ENCODE data around the gene KIF1B.
A peak's percentile ranks its signal among the peaks of the same experiment; 100 is the strongest.
"Not testable (repeated sequence)": the region's sequence is repeated elsewhere in the genome, so short reads cannot be mapped to it uniquely, and the experiment has no call there.

KIF1B gene

GRCh38 chr1:10386761-10387676 is 176.6 kb downstream of the KIF1B start:
- DNase-seq (ENCODE audit: low spot score), result no peak

DNA sequence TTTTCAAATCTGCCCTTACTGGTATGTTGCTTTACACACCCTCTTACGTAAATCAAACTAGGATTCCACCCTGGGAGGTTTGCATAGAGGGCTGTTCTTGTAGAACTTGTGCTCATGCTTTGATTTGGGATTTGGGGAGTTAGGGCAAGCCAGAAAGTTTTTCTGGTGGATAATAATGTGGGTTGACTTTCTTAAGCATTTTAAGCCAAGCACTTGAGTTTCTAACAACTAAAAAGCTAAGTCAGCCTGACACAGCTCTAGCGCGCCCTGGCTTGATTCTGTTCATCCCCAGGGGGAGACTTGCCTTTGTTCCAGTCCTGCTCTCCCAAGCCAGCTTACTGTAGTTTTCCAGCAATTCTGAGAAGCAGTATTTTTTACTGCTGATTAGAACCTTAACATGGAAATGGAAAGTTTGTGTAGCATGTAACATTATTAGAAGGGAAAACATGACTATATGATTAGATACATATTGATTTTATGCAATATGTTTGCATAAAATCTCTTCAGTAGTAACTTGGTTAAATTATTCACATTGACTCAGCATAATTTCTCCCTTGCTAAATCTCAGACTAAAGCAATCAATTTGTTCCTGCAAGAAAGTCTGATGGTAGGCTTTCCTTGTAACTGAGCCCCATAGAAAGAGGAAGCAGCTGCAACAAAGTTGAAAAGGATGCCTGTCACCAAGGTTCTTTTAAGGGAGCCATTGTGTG is 177.5 kb downstream of the KIF1B start:
- peak; percentile 63 for DNase-seq (ENCODE audit: low spot score)

- DNase-seq (ENCODE audit: low spot score), result no peak
Measured at GRCh38 chr1:10388387-10388715, 178.0 kb downstream of the KIF1B start.

GRCh38 chr1:10389271-10389973 is 179.1 kb downstream of the KIF1B start:
- DNase-seq (ENCODE audit: low spot score), result no peak

DNA sequence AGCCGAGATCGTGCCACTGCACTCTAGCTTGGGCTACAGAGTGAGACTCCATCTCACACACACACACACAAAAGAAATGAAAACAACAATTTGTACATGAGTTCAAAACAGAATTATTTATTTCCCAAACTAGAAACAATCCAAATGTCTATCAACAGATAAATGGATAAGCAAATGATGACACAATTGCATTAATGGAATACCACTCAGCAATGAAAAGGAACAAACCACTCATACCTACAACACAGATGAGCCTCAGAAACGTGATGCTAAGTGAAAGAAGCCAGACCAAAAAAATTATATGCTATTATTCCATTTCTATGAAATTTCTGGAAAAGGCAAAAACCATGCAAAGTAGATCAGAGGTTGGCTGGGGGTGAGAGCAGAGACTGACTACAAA is 186.5 kb downstream of the KIF1B start:
- DNase-seq (ENCODE audit: low spot score), result no peak

DNA sequence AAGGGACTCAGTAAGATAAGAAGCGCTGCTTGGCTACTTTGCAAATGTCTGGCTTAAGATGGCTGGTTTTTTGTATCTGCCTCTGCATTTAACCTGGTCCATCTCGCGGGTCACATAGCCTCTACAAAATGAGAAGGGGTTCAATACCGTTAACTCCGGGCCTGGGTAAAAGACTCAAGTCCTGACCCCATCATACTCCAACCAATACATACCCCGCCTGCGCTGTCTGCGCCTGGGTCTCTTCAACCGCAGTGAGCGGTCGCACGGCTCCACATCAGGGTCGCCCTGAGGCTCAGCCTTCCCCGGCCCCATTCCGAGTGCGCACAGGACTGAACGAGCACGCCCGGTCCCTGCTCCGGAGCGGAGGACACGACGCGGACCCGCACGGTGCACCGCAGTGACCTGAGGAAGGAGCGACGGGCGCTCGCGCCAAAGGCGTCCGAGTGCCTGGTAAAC is 187.9 kb downstream of the KIF1B start:
- no peak for DNase-seq (ENCODE audit: low spot score)

DNA sequence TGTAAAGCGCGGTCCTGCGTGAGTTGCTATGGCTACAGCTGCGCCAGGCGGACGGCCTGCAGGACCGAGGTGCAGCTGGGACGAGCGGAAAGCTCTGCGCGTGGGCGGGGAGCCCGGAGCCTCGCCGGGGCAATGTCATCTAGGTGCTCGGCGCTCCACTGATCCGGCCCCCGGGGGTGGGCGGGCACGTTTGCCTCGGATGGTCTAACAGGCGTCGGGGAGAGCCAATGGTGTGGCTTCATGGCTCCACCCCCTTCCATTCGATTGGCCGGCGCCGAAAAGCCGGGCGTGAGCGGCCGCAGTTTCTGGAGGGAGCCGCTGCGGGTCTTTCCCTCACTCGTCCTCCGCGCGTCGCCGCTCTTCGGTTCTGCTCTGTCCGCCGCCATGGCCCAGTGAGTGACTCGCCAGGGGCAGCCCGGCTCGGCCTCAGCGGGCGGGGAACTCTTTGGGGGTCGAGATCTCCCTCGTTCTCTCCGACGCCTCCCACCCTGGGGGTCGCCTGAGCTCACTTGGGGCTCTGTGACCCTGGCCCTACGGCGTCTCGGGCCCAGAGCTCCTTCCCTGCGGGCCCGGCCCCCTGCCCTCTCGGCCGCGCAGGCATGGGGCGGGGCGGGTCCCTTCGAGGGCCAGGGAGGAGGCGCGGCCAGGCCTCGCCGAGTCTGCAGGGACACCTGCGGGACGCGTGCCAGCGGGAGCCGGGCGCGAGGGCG is 188.5 kb downstream of the KIF1B start, which contains the start of gene PGD:
Gene PGD (plus strand): TSS at position 331 of the 710 bp plus-strand sequence. CDS start 54 bp downstream, at position 385.
- peak; percentile 100 for DNase-seq (ENCODE audit: low spot score)

- peak; percentile 32 for DNase-seq (ENCODE audit: low spot score)
Measured at GRCh38 chr1:10399444-10399941, 189.1 kb downstream of the KIF1B start.

GRCh38 chr1:10400013-10400412 is 189.6 kb downstream of the KIF1B start:
- no peak for DNase-seq (ENCODE audit: low spot score)

DNA sequence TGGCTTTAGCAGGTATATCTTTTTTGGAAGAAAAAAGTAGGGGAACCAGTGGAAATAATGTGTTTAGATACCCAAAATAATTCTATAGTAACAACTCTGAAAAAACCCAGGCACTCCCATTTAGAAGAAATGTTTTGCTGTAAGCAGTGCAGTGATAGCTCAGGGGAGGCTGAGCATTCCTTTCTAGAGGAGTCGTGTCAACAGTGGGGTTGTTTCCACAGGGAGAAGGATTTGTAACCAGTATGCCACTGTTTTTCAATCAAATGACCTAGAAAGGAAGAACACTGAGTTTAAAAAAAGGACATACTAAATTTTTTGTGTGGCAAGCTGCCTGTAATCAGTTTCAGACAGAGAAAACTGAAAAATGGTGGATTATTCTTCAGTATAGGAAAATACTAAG is 190.9 kb downstream of the KIF1B start:
- DNase-seq (ENCODE audit: low spot score), result peak; percentile 65

DNA sequence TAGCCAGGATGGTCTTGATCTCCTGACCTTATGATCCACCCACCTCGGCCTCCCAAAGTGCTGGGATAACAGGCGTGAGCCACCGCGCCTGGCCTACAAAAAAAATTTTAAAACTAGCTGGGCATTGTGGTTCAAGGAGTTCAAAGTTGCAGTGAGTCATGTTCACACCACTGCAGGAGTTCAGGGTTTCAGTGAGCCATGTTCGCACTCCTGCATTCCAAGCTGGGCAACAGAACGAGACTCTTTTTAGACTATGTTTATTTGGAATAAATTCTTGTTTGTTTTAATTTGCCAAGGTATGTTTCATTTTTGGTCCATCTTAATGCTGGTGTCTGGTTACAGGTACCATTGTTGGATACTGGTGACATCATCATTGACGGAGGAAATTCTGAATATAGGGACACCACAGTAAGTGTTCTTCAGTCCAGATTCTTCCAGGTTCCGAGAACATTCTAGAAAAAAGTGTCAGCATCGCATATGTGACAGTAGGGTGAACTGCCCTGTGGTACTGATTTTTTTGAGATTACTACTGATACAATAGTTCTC is 192.4 kb downstream of the KIF1B start:
- DNase-seq (ENCODE audit: low spot score), result no peak

DNA sequence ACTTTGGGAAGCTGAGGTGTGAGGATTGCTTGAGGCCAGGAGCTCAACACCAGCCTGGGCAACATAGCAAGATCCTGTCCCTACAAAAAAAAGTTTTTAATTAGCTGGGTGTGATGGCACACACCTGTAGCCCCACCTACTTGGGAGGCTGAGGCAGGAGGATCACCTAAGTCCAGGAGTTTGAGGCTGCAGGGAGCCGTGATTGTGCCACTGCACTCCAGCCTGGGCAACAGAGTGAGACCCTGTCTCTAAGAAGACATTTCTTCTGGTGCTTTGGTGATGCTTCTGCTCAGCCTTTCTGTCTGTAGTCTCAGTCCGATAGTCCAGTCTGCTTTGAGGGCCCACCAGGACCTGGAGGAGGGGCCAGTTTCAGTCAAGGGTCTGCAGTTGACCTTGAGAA is 196.8 kb downstream of the KIF1B start:
- no peak for DNase-seq (ENCODE audit: low spot score)

GRCh38 chr1:10415211-10415930 is 205.0 kb downstream of the KIF1B start:
- no peak for DNase-seq (ENCODE audit: low spot score)

GRCh38 chr1:10415967-10416366 is 205.6 kb downstream of the KIF1B start:
- DNase-seq (ENCODE audit: low spot score), result not testable (repeated sequence)

DNA sequence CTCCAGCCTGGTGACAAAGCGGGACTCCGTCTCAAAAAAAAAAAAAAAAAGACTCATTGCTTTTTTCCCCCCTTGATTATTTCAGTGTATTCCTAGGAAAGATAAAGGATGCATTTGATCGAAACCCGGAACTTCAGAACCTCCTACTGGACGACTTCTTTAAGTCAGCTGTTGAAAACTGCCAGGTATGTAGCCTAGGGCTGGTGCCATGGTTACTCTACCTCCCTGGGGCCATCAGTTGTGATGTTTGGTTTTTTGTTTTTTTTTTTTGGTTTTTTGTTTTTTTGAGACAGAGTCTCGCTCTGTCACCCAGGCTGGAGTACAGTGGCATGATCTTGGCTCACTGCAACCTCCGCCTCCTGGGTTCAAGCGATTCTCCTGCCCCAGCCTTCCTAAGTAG is 208.4 kb downstream of the KIF1B start:
- not testable (repeated sequence) for DNase-seq (ENCODE audit: low spot score)

GRCh38 chr1:10419351-10419750 is 209.0 kb downstream of the KIF1B start:
- no peak for DNase-seq (ENCODE audit: low spot score)

DNA sequence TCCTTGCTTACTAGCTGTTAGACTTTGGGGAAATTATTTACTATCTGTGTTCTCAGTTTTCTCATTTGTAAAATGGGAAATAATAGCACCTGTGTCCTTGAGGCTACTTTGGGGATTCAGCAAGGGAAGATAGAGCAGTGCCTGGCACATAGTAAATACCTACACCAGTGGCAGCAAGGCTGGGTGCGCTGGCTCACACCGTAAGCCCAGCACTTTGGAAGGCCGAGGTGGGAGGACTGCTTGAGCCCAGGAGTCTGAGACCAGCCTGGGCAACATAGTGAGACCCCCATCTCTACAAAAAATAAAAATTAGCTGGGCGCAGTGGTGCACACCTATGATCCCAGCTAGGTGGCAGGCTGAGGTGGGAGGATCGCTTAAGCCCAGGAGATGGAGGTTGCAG is 211.3 kb downstream of the KIF1B start:
- DNase-seq (ENCODE audit: low spot score), result no peak

GRCh38 chr1:10424034-10424433 is 213.7 kb downstream of the KIF1B start:
- DNase-seq (ENCODE audit: low spot score), result no peak

- DNase-seq (ENCODE audit: low spot score), result no peak
Measured at GRCh38 chr1:10424651-10425050, 214.3 kb downstream of the KIF1B start.

- not testable (repeated sequence) for DNase-seq (ENCODE audit: low spot score)
Measured at GRCh38 chr1:10425826-10426534, 215.6 kb downstream of the KIF1B start.
